Measurements from ENCODE around the gene HSPB8.

- TF ChIP-seq CTCF (IDR thresholded peaks at IDR 0.05; ENCODE audit: poor library complexity, severe bottlenecking) = no peak
- TF ChIP-seq EP300 (conservative IDR thresholded peaks at IDR 0.05; ENCODE audit: poor library complexity, severe bottlenecking) = no peak
- TF ChIP-seq REST (IDR thresholded peaks at IDR 0.05; ENCODE audit: borderline replicate concordance) = no peak
- no peak for TF ChIP-seq EZH2 (IDR thresholded peaks at IDR 0.05; ENCODE audit: borderline replicate concordance, insufficient read depth, low read length, poor library complexity, severe bottlenecking)
- TF ChIP-seq RAD21 (conservative IDR thresholded peaks at IDR 0.05) = no peak
- TF ChIP-seq POLR2AphosphoS5 (IDR thresholded peaks at IDR 0.05) = no peak
These were observed 3.6 kb upstream of the HSPB8 start for GRCh38 chr12:119175081-119175480.
